ENCODE measurements around the gene MRGPRF.
"Not testable (repeated sequence)": the region's sequence is repeated elsewhere in the genome, so short reads cannot be mapped to it uniquely, and the experiment has no call there.

The MRGPRF gene

GRCh38 chr11:69002570-69003231 lies 10.3 kb downstream of the MRGPRF start:
- no peak for DNase-seq (ENCODE audit: low read depth)

GRCh38 chr11:69002110-69002569 lies 10.9 kb downstream of the MRGPRF start:
- DNase-seq (ENCODE audit: low read depth): no peak

GRCh38 chr11:69001243-69002081 lies 11.6 kb downstream of the MRGPRF start:
- no peak for DNase-seq (ENCODE audit: low read depth)

- no peak for DNase-seq (ENCODE audit: low read depth)
These were observed 12.2 kb downstream of the MRGPRF start for GRCh38 chr11:69000831-69001242.

- no peak for DNase-seq (ENCODE audit: low read depth)
These were observed 12.7 kb downstream of the MRGPRF start for GRCh38 chr11:69000391-69000790.

GRCh38 chr11:68999748-69000355 lies 13.2 kb downstream of the MRGPRF start:
- DNase-seq (ENCODE audit: low read depth): not testable (repeated sequence)

- no peak for DNase-seq (ENCODE audit: low read depth)
These were observed 13.8 kb downstream of the MRGPRF start for GRCh38 chr11:68999093-68999747.

- no peak for DNase-seq (ENCODE audit: low read depth)
These were observed 14.6 kb downstream of the MRGPRF start for GRCh38 chr11:68998390-68998911.

- DNase-seq (ENCODE audit: low read depth): no peak
These were observed 15.1 kb downstream of the MRGPRF start for GRCh38 chr11:68997995-68998348.

GRCh38 chr11:68997124-68997994 lies 15.7 kb downstream of the MRGPRF start:
- no peak for DNase-seq (ENCODE audit: low read depth)

GRCh38 chr11:68996376-68997123 lies 16.5 kb downstream of the MRGPRF start:
- no peak for DNase-seq (ENCODE audit: low read depth)

- DNase-seq (ENCODE audit: low read depth): no peak
These were observed 18.2 kb downstream of the MRGPRF start for GRCh38 chr11:68994894-68995285.

GRCh38 chr11:68994161-68994893 lies 18.7 kb downstream of the MRGPRF start:
- DNase-seq (ENCODE audit: low read depth): no peak

- no peak for DNase-seq (ENCODE audit: low read depth)
These were observed 19.5 kb downstream of the MRGPRF start for GRCh38 chr11:68993546-68993945.

- DNase-seq (ENCODE audit: low read depth): no peak
These were observed 20.2 kb downstream of the MRGPRF start for GRCh38 chr11:68992743-68993255.

- no peak for DNase-seq (ENCODE audit: low read depth)
These were observed 21.9 kb downstream of the MRGPRF start for GRCh38 chr11:68990995-68991780.

- DNase-seq (ENCODE audit: low read depth): no peak
These were observed 23.0 kb downstream of the MRGPRF start for GRCh38 chr11:68989936-68990606.

- DNase-seq (ENCODE audit: low read depth): no peak
These were observed 24.6 kb downstream of the MRGPRF start for GRCh38 chr11:68988491-68988890.

Measured in stimulated activated CD8-positive, alpha-beta memory T cell treated with anti-CD3 and anti-CD28 coated beads, Interleukin-15, amount 100 ng/mL, for 24 hours (primary cell).